Hindlimb muscle (tissue), 1 donor: Measurements from ENCODE around the gene CD58. TPM values are rescaled to one million over a fixed set of nuclear protein-coding genes. Genes with fewer than 3 reads are reported as not detected.

Source experiments
- DNase-seq: peaks from one replicate; pipeline ENCODE4 v3.0.0-alpha.2; 2013
- polyA plus RNA-seq: library from polyadenylated mRNA; unstranded; fragments of 120-200 nt; gene quantifications from one replicate; pipeline ENCODE4 v1.2.1, GENCODE V29; 2013; ENCODE audit not compliant: insufficient read length

CD58 gene
- polyA plus RNA-seq, 1 donor: 9.8 TPM

DNA sequence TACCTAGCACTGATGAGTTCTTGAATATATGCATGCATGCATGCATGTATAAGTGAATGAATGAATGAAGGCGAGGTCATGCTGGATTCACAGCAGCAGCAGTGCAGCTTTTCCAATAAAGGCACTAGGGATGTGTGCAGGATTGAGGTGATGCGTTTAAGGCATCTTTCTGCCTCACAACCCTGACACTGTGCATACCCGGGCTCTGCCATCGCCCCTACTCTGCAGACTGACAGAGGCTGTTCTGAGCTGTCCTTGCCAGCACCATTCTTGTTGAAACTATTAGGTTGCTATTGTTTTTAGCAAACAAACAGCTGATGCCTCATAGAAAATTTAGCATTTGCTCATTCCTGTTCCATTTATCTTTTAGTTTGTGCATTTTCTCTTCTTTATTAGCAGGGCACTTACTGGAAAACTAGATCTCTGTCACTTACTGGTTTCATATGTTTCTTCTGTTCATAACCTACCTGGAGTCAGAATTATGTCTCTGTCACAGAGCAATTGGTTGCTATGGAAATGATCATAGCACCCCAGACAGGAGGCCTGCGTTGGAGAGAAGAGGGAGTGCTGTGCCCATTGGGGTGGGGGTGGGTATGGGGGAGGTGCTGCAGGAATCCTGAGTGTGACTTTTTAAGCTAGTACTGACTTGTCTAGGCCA, 79.0 kb downstream of the CD58 start:
- DNase-seq: no peak

DNA sequence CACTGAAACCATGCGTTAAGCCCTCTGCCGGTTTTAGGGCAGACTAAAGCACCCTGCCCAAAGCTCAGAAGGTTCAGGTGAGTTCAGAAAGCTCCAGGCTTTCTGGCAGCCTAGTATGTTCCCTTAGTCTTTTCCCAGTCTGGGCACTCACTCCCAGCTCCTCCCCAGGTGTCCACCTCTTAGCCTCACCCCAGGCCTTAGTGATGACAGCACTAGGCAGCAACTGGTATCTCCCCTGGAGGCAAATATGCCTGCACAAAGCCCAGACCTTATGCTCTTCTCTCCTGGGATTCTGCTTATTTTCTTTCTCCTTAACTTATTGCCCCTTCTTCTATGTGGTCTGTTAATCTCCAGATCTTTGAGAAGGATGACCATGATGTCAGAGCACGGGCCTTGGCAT, 80.2 kb downstream of the CD58 start:
- no peak for DNase-seq

- no peak for DNase-seq
Measured at GRCh38 chr1:116489231-116489697, 81.6 kb downstream of the CD58 start.

- DNase-seq: no peak
Measured at GRCh38 chr1:116488071-116488470, 82.8 kb downstream of the CD58 start.

- DNase-seq: no peak
Measured at GRCh38 chr1:116487583-116487982, 83.2 kb downstream of the CD58 start.

GRCh38 chr1:116487031-116487430, 83.8 kb downstream of the CD58 start:
- DNase-seq: no peak

- no peak for DNase-seq
Measured at GRCh38 chr1:116486424-116486823, 84.4 kb downstream of the CD58 start.

- DNase-seq: no peak
Measured at GRCh38 chr1:116485976-116486375, 84.8 kb downstream of the CD58 start.

GRCh38 chr1:116485071-116485735, 85.6 kb downstream of the CD58 start:
- DNase-seq: peak; percentile 78

DNA sequence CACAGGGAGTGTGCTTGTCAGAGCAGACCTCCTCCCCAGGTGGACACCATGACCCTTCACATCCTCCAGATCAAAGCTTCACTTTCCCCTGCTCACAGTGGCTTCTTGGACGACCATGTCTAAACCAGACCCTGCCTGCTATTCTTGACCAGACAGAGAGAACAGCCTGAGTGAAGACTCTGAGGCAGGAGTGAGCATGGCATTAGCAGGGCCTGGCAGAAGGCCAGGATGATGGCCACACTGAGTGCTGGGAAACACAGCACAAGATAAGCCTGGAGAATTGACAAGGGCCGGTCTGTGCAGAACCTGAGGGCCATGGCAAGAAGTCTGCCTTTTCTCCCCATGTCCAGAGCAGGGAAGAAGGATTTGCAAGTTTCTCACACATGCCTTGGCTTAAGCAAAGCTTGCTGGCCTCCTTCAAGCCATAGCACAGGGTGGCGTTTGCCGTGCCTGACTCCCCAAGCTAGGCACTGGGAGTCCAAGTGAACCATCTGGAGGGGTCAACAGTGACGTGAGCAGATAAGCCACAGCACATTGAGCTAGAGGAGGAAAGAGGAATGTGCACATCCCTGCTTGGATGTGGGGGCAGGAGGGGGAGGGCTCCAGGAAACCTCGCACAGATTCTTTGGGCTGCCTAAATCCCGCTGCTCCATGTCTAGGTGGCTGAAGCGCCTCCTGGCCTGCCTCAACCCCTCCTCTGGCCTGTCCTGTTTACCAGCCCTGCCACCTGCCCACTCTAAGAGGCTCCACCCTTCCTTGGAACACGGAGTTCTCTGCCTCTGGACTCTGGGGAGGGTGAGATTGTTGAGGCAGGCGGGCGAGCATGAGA, 87.1 kb downstream of the CD58 start:
- no peak for DNase-seq

GRCh38 chr1:116482490-116482889, 88.3 kb downstream of the CD58 start:
- no peak for DNase-seq

DNA sequence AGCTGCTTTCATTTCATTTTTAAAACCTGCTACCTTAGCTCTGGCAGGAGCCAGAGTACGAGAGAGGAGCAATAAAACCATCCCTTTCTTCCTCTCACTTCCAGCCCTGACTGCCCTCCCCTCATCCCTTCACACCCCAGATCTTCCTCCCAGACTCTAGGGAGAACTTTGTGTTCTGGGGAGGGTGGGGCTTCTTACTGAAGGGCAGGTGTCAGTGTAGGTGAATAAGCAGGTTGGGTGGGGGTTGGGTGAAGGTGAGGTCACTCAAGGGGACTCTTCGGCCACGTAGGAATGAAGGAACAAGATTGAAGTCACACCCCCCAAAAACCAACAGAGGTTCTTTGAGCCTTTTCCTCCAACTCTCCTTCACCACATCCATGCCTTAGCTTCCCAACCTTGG, 88.9 kb downstream of the CD58 start:
- DNase-seq: no peak

GRCh38 chr1:116478621-116479020, 92.2 kb downstream of the CD58 start:
- no peak for DNase-seq

GRCh38 chr1:116477429-116477828, 93.4 kb downstream of the CD58 start:
- no peak for DNase-seq

DNA sequence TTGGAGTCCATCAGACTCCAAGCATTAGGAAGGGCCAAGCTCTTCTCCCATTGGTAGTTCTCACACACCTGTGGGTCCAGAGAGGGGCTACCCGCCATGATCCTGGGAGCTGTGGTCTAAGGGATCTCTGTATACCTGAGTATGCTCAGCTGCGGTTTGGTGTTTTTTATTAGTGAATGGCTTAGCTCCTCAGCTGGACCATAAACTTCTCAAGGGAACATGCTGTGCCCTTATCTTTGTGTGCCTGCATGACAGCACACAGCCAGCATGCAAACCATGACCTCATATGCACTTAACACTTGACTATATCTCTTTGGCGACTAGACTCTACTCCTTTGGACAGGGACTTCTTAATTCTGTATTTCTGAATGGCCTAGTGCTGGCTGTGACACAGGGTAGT, 94.5 kb downstream of the CD58 start:
- no peak for DNase-seq

- DNase-seq: no peak
Measured at GRCh38 chr1:116475850-116476218, 95.0 kb downstream of the CD58 start.

DNA sequence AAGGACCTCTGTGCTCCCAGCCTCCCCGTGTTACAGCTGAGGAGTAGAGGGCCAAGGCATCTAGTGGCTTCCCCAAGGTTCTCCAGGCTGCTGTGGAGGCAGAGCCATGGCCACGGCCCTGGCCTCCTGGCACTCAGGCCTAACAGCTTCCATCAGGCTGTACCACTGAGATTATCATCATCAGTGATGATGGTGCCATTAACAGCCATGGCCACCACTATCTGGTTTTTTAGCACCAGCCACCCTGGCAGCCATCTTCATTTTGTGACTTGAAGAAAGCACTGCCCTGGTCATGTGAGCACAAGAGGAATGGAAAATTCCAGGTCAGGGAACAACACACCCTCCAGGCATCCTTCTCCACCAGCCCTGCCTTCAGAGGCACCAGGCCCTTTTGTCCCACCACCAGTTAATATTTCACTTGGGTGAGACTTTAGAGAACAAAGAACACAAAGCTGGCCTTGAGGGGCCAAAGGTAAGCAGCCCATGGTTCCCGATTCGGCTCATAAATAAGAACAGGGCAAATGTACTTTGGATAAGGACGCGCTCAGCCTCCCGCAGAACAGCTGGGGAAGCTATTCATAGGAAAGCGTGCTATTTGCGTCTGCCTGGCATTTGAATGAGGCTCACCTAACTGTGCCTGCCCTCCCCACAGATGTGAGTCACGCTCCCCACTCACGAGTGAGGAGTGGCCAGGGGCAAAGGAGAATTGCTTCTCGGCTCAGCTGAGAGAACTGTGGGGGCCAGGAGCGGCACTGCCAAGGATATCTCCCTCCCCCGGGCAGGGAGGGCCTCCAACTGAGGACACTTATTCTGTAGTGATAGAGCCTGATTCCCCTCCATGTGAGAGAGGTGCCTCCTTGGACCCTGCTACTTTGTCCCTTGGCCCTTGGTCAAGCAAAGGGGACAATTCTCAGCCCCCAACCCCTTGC, 95.6 kb downstream of the CD58 start:
- no peak for DNase-seq

GRCh38 chr1:116472431-116472961, 98.3 kb downstream of the CD58 start:
- DNase-seq: no peak

GRCh38 chr1:116471241-116471640, 99.6 kb downstream of the CD58 start:
- DNase-seq: no peak

DNA sequence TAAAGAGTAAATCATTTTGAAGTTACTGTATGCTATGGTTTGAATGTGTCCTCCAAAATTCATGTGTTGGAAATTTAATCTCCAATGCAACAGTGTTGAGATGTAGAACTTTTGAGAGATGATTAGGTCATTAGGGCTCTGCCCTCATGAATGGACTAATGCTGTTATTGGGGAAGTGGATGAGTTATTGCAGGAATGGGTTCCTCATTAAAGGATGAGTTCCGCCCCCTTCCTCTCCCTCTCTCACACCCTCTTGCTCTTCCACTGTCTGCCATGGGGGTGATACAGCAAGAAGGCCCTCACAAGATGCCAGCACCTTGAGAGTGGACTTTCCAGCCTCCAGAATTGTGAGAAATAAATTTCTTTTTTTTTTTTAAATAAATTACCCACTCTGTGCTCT, 100.2 kb downstream of the CD58 start:
- DNase-seq: no peak

DNA sequence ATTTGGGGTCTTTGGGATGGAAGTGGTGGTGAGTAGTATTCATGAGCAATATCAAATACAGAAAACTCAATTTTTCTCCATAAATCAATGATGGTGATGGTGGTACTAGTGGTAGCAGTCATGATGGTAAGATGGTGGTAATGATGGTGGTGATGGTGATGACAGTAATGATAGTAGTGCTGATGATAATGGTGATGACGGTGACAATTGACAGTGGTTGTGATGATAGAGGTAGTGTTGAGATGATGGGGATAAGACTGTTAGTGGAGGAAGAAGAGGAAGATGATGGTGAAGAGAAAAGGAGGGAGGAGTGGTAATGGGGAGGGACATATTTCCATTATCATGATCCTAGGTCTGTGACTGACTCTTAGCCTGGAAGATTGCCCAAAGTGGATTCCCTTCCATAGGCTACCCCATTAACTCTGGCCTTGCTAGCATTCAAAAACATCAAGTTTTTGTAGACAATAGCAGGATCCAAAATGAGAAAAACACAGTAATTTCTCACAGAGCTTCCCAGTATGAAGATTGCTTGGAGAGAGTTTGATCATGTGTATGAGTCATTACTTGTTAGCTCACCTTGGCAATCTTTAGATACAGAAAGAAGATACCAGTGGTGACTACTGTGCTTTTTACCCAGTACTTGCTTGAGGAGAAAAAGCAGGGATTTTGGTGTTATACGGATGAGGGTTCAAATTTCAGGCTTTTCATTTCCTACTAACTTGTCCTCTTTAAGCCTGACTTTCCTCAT, 103.8 kb downstream of the CD58 start:
- no peak for DNase-seq
